GM18508 (cell line): ENCODE results near the gene TMUB2.

Source experiments
- ATAC-seq: cut with Tn5 transposase; IDR thresholded peaks from one replicate; pipeline ENCODE4 v1.9.1; 2021; ENCODE audit warnings: moderate number of reproducible peaks; ENCODE audit not compliant: insufficient read depth, unreplicated experiment

The TMUB2 gene

DNA sequence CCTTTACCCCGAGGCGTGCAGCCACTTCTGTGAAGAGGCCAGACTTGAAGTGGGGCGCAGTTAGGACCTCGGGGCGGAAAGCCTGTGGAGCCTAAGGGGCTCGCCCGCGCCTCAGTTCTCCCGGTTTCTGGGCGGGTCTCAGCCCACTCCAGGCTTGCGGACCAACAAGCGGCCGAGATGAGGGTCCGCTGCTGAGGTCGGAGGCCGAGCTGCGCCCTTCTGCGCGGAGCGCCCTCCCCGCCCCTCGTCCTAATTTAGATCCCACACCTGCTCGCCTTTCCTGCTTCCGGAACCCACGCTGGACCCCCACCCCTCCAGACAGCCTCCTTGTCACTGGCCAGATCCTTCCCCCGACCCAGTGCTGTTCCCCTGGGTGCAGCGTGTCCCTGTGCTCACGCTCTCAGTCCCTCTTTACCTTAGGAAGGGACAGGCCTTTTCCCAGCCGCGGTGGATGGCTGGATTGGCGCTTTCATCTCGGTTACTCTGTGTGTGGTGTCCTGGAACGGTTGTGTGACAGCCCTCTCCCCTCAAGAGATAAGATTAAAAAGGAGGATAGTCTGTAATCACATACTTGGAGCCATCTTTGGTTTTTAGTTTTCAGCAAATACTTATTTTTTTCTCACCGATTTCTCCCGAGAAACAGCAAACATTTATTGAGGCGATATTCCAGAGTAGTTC is 13.8 kb downstream of the TMUB2 start:
- no peak for ATAC-seq

GRCh38 chr17:44202756-44203155 is 16.0 kb downstream of the TMUB2 start:
- ATAC-seq: no peak

DNA sequence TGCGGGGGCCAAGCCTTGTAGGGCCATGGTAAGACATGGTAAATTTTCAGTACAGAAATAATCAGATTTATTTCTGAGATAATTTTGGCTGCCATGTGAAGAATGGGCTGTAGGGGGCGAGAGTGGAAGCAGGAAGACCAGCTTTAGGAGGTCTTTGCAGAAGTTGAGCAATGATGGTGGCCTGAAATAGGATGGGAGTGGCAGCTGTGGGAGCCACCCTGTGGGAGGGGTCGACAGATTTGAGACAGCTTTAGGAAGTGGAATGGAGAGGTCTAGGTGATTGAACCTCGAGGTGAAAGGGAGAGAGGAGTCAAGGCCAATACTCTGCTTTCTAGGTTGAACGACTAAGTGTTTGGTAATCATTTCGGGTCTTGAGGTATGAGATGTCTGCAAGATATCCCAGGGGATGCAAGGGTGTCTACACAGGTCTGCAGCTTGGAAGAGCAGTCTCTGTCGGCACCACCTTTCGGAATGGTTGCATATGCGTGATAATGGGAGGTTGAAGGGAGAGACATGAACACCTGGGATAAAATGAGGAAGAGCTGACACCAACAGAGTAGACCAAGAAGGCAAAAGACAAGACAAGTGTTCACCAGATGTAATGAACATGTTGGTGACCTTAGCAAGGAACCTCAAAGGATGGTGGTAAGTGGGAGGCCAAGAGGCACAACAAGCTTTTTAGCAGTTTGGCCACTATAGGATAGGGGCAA is 17.1 kb downstream of the TMUB2 start:
- no peak for ATAC-seq

DNA sequence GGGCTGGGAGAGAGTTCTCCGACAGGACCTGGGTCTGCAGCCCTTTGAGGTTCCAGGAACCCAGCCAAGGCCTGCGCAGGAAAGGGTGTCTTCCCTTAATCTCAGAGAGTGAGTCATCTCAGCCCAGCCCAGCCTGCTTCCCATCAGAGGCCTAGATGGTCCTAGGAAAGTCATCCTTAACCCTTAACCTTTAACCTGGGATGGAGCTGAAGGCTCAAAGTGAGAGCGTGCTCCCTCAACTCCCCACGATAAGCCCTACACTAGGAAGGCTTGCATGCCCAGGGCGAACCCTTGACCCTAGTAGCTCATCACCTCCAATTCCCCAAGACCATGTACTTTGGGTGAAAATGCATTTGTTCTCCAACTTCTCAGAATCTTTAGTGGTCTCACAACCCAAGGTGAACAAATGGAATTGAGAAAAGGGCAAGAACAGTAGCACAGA is 17.7 kb downstream of the TMUB2 start:
- ATAC-seq: no peak

DNA sequence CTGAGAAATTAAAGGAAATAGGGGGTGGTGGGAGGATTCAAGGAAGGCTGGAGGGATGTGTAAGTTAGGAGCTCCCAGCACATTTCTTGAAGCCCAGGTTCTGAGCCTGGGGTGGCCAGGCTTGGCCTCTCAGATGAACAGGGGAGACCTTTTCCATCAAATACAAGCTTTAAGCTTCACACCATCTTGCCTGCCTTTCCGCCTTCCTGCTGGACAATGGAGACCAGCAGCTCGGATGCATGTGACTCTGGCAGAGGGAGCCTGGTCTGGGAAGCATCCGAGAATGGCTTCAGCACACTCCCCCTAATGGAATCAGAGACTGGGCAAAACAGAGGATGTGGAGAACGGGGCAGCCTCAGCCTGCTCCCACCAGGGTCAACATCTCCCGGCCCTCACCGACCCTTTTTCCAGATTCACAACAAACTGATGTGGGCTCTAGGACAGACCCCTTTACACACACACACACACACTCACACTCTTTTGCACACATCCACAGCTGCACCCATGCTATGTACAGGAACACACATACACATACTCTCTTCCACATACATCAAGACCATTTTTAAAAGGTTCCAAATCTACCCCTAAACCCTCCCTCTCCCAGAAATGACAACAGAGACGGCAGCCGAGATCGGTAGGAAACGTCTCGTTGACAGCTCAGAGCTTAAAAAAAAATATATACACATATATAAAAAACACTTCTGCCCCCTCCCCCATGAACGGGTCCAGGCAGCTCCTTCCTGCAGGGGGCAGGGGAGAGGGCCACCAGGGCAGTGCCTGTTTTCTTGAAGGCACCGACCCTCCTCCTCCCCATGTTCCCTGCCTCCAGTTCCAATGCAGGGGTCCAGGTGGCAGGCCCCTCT is 19.4 kb downstream of the TMUB2 start:
- no peak for ATAC-seq

- ATAC-seq: no peak
Measured at GRCh38 chr17:44206825-44207155, 20.0 kb downstream of the TMUB2 start.

DNA sequence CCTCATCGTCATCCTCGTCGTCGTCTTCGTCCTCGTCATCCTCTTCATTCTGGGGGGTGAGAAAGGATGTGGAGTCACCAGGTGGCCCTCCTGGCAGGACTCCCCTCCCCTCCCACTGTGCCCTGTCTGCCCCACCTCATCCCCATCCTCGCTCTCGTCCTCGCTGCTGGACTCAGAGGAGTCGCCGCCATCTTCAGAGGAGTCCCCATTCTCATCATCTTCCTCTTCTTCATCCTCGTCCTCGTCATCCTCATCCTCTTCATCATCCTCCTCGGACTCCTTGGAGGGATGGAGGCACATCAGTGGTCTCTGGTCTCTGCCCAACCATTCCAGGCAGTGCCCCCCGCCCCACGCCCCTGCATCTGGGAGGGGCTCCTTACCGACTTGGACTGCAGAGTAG is 20.5 kb downstream of the TMUB2 start:
- no peak for ATAC-seq

- ATAC-seq: no peak
Measured at GRCh38 chr17:44207743-44208142, 21.0 kb downstream of the TMUB2 start.

DNA sequence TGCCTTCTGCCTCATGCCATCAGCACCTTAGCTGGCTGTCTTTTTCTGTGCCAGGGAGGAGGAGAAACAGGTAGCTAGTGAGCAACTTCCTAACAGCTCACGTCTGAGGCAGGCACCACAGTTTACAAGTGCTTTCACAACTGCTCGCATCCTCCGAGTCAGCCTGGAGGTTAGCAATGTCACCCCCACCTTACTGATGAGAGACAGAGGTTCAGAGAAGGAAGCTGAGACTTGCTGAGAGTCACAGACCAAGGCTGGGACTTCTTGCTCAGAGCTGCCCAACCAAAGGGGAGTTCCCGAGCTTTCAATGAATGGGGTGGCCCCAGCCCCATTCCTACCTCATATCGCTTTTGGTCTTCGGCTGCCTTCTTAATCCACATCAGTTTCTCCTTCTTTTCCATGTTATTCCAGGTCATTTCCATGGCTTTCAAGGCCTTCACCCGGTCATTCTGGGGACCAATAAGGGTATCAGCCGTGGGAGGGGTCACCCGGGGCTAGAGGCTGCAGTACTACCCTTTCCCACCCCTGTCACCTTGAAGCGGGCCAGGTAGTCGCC is 23.1 kb downstream of the TMUB2 start:
- no peak for ATAC-seq

GRCh38 chr17:44210342-44211192 is 23.8 kb downstream of the TMUB2 start:
- no peak for ATAC-seq

DNA sequence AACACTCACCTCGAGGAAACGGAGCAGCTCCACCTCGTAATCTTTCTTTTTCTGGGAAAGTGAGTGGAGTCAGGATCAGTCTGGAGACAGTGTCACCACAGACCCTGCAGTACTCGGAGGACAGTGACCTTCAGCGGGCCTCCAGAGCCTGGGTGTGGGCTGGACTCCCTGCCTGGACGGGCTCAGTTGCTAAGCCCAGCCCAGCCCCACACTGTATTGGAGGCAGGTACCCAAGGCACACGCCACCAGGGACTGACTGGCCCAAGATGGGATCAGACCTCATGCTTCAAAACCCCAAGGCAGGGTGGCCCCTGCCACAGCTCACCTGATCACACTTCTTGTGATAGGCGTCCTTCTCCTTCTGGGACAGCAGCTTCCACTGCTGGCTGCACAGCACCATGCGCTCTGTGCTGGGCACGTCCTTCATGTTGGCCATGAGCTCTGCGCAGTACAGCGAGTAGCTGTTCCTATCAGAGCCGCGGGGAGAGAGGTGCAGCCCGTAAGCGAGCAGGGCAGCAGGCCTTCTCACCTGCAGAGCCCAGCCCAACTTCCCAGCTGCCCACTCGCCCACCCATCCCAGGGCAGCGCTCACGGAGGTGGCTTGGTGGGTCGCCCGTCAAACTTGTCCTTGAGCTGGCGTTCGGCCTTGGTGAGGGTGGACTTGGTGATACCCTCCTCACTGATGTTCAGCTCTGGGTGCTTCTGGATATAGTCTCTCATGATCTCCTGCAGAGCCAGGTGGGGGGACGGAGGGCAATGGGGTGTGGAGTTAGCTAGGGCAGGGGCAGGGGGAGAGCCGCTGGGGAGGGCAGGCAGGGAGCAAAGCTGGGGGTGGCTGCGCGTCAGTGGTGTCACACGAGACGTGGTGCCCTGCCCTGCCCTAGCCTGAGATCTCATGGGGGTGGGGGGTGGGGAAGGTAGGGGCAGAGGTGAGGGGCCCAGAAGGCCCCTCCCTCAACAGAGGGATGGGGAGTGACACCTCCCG is 24.8 kb downstream of the TMUB2 start:
- no peak for ATAC-seq

DNA sequence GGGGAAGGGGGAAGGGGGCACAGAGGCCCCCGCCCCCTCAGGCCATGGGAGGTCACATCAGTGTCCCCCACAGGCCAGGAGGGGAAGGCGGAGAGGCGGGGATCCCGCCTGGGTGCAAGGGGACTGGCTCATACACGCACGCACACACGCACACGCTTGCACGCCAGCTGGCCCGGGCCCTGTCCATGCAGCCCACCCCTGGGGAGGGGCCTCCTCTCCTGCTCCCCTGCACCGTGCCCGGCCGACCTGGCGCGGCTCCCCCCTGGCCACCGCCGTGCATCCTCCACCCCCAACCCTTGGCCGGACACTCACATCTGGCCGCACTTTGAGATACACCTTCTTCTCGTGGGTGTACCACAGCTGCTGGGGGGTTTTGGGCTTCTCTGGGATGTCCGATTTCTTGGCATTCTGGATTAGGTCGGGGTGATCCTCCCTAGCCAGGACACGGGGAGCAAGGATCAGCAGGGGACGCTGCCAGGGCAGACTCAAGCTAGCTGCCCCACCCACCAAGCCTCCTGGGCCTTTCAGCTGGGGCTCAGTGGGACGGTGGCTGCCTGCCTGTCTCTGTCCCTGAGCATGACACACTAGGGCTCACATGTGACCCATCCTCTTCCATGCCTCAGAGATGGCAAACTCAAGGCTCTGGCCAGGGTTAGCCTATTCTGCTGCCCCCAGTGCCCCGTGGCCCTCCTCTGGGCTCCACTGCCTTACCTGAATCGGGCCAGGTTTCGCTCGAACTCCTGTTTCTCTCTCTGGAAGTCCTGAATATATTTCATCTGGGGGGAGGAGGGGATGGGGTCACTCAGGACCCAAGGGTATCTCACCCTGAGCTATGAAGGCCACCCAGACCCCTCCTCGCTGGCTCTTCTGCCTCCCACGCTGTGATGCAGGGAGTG is 26.0 kb downstream of the TMUB2 start:
- ATAC-seq: no peak

- no peak for ATAC-seq
Measured at GRCh38 chr17:44213403-44214229, 26.8 kb downstream of the TMUB2 start.

DNA sequence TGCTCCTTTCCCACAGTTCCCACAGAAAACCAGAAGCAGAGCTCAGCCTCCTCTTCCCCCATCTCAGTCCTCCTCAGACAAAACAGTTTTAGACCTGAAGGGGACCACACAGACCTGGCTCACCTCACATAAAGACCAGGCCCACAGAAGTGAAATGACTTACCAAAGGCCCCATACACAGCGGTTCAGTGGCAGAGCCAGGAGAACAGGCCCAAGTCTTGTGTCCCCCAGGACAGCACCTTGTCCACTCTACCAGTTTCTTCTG is 27.4 kb downstream of the TMUB2 start:
- no peak for ATAC-seq

DNA sequence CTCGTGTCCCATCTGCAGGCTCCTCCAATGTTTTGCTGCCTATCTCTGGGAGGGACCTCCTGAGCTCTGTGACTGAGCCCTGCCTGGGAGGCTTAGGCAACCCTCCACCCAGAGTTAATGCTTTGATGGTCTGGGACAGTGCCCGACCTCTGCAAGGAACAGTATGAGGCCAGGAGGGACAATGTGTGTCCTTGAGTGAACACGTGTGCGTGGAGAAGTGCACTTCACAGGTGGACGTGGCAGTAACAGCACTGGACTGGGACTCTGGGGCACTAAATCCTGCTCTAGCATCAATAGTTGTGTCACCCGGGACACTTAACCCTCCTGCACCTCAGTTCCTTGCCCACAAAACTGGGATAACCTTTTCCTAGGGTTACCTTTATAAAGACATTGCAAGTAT is 28.1 kb downstream of the TMUB2 start:
- no peak for ATAC-seq

GRCh38 chr17:44216173-44216572 is 29.4 kb downstream of the TMUB2 start:
- no peak for ATAC-seq

DNA sequence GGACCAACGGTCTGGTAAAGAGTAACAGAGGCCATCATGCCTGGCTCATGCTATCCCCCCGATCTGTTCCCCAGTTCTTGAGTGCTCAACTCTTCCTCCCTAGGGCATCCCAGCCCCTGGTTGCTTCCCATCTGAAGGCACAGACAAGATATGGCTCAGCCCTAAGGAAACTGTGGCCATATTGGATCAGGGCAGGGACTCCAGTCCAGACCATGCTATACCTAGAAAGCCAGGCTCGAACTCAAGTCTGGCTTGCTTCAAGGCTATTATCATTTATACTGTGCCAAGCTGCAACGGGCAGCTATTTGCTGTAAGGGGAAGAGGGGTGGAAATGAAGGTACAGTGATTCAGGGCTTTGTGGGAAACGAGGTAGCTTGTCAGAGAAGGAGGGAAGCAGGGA is 29.9 kb downstream of the TMUB2 start:
- ATAC-seq: no peak
